ENCODE data around the gene CTDSPL.

Gene CTDSPL

GRCh38 chr3:38004415-38005075 is 142.9 kb downstream of the CTDSPL start:
- Histone ChIP-seq H3K27me3 (ENCODE audit: control insufficient read depth in 3 of 3, insufficient read depth in 3 of 3, low read depth in 1 of 3, low read length in 3 of 3) (peaks cover 0 to 10% (median 0%) of the 10 kb centered on the region in 3 experiments), H4K91ac (ENCODE audit: low read depth, low read length, poor library complexity) (peak overlapping the region; percentile 0), H3K4me3 (ENCODE audit: low read length in 2 of 2) (peak overlapping the region in 1 of 2 donors; percentile 21), H3K4me1 (ENCODE audit: control insufficient read depth in 2 of 2, insufficient read depth in 1 of 2, low read depth in 1 of 2, low read length in 2 of 2) (peaks cover 13 to 18% of the 10 kb centered on the region in 2 donors), H3K23ac (ENCODE audit: low read depth, low read length, poor library complexity) (peak overlapping the region; percentile 76), H2BK12ac (ENCODE audit: low read length) (peak overlapping the region; percentile 30), H3K14ac (ENCODE audit: low read length) (peak overlapping the region; percentile 3), H2BK5ac (ENCODE audit: low read length) (no peak overlapping the region), H3K36me3 (replicated peaks in 1 of 2; ENCODE audit: control insufficient read depth in 2 of 2, insufficient read depth in 2 of 2, low read length in 2 of 2) (peaks cover 36 to 45% of the 10 kb centered on the region in 2 donors), H3K79me1 (ENCODE audit: low read depth, low read length) (no peaks in the 10 kb centered on the region), H3K27ac (replicated peaks; ENCODE audit: low read length) (no peak overlapping the region), H3K4me2 (ENCODE audit: insufficient read depth, low read length, poor library complexity, severe bottlenecking) (no peak overlapping the region), H3K9me3 (replicated peaks in 1 of 2; ENCODE audit: control insufficient read depth in 2 of 2, insufficient read depth in 1 of 2, low read depth in 1 of 2, low read length in 2 of 2) (no peaks in the 10 kb centered on the region), H2AK5ac (ENCODE audit: low read depth, low read length) (peak overlapping the region; percentile 20), H2BK120ac (ENCODE audit: low read depth, low read length) (no peak overlapping the region), H3K9ac (ENCODE audit: low read depth, low read length, poor library complexity) (peak overlapping the region; percentile 60), H2BK15ac (ENCODE audit: low read length) (peak overlapping the region; percentile 86), H2AFZ (ENCODE audit: low read length) (no peak overlapping the region), H3K4ac (ENCODE audit: low read length) (no peak overlapping the region), H4K8ac (ENCODE audit: low read depth, low read length) (no peak overlapping the region), H3K18ac (ENCODE audit: low read length) (no peak overlapping the region)
- WGBS, 2 donors (ENCODE audit: extremely low coverage in 2 of 2, insufficient read length in 2 of 2, insufficient replicate concordance in 1 of 2): no CpG with 5 or more reads among the region's 14 CpGs
- DNase-seq (ENCODE audit: low spot score): no peak

- Histone ChIP-seq H3K27ac (replicated peaks; ENCODE audit: low read length) (no peak overlapping the region), H2BK120ac (ENCODE audit: low read depth, low read length) (no peak overlapping the region), H3K4me1 (ENCODE audit: control insufficient read depth in 2 of 2, insufficient read depth in 1 of 2, low read depth in 1 of 2, low read length in 2 of 2) (peaks cover 13 to 16% of the 10 kb centered on the region in 2 donors), H2AFZ (ENCODE audit: low read length) (no peak overlapping the region), H3K27me3 (ENCODE audit: control insufficient read depth in 3 of 3, insufficient read depth in 3 of 3, low read depth in 1 of 3, low read length in 3 of 3) (peaks cover 0 to 2% (median 0%) of the 10 kb centered on the region in 3 experiments), H3K23ac (ENCODE audit: low read depth, low read length, poor library complexity) (peak overlapping the region; percentile 76), H3K36me3 (replicated peaks in 1 of 2; ENCODE audit: control insufficient read depth in 2 of 2, insufficient read depth in 2 of 2, low read length in 2 of 2) (peaks cover 42 to 53% of the 10 kb centered on the region in 2 donors), H2AK5ac (ENCODE audit: low read depth, low read length) (peak overlapping the region; percentile 34), H4K91ac (ENCODE audit: low read depth, low read length, poor library complexity) (peak overlapping the region; percentile 0), H3K4me2 (ENCODE audit: insufficient read depth, low read length, poor library complexity, severe bottlenecking) (no peak overlapping the region), H3K9ac (ENCODE audit: low read depth, low read length, poor library complexity) (peak overlapping the region; percentile 60), H3K79me1 (ENCODE audit: low read depth, low read length) (no peaks in the 10 kb centered on the region), H2BK15ac (ENCODE audit: low read length) (no peak overlapping the region), H3K4me3 (ENCODE audit: low read length in 2 of 2) (no peak overlapping the region), H4K8ac (ENCODE audit: low read depth, low read length) (no peak overlapping the region), H2BK5ac (ENCODE audit: low read length) (peak overlapping the region; percentile 21), H3K4ac (ENCODE audit: low read length) (no peak overlapping the region), H2BK12ac (ENCODE audit: low read length) (no peak overlapping the region), H3K18ac (ENCODE audit: low read length) (no peak overlapping the region), H3K9me3 (replicated peaks in 1 of 2; ENCODE audit: control insufficient read depth in 2 of 2, insufficient read depth in 1 of 2, low read depth in 1 of 2, low read length in 2 of 2) (no peaks in the 10 kb centered on the region), H3K14ac (ENCODE audit: low read length) (peak overlapping the region; percentile 3)
- no CpG with 5 or more reads among the region's 15 CpGs for WGBS, 2 donors (ENCODE audit: extremely low coverage in 2 of 2, insufficient read length in 2 of 2, insufficient replicate concordance in 1 of 2)
- no peak for DNase-seq (ENCODE audit: low spot score)
Measured at GRCh38 chr3:38005076-38006020, 143.7 kb downstream of the CTDSPL start.

- H3K23ac ChIP-seq (ENCODE audit: low read depth, low read length, poor library complexity): peak overlapping the region; percentile 53
- WGBS, 2 donors (ENCODE audit: extremely low coverage in 2 of 2, insufficient read length in 2 of 2, insufficient replicate concordance in 1 of 2): no CpG with 5 or more reads among the region's 5 CpGs
Measured at GRCh38 chr3:38006031-38006430, 144.4 kb downstream of the CTDSPL start.

More at GRCh38 chr3:38006031-38006430, 144.4 kb downstream of the CTDSPL start:
- no peak overlapping the region for H3K14ac ChIP-seq (ENCODE audit: low read length)
- no peak overlapping the region for H3K4me3 ChIP-seq (ENCODE audit: low read length in 2 of 2)
- no peak overlapping the region for H2BK15ac ChIP-seq (ENCODE audit: low read length)
- H2BK5ac ChIP-seq (ENCODE audit: low read length): peak overlapping the region; percentile 21
- no peak overlapping the region for H3K9ac ChIP-seq (ENCODE audit: low read depth, low read length, poor library complexity)
- no peak overlapping the region for H2BK12ac ChIP-seq (ENCODE audit: low read length)
- H2AFZ ChIP-seq (ENCODE audit: low read length): no peak overlapping the region
- no peaks in the 10 kb centered on the region for H3K27me3 ChIP-seq (ENCODE audit: control insufficient read depth in 3 of 3, insufficient read depth in 3 of 3, low read depth in 1 of 3, low read length in 3 of 3)
- peaks cover 44 to 60% of the 10 kb centered on the region in 2 donors for H3K36me3 ChIP-seq (replicated peaks in 1 of 2; ENCODE audit: control insufficient read depth in 2 of 2, insufficient read depth in 2 of 2, low read length in 2 of 2)
- H4K8ac ChIP-seq (ENCODE audit: low read depth, low read length): no peak overlapping the region
- DNase-seq (ENCODE audit: low spot score): no peak
- H3K18ac ChIP-seq (ENCODE audit: low read length): no peak overlapping the region
- H2AK5ac ChIP-seq (ENCODE audit: low read depth, low read length): peak overlapping the region; percentile 78
- H3K9me3 ChIP-seq (replicated peaks in 1 of 2; ENCODE audit: control insufficient read depth in 2 of 2, insufficient read depth in 1 of 2, low read depth in 1 of 2, low read length in 2 of 2): no peaks in the 10 kb centered on the region
- no peak overlapping the region for H3K4ac ChIP-seq (ENCODE audit: low read length)
- no peak overlapping the region for H3K27ac ChIP-seq (replicated peaks; ENCODE audit: low read length)
- no peak overlapping the region for H4K91ac ChIP-seq (ENCODE audit: low read depth, low read length, poor library complexity)
- H3K79me1 ChIP-seq (ENCODE audit: low read depth, low read length): no peaks in the 10 kb centered on the region
- peaks cover 9 to 13% of the 10 kb centered on the region in 2 donors for H3K4me1 ChIP-seq (ENCODE audit: control insufficient read depth in 2 of 2, insufficient read depth in 1 of 2, low read depth in 1 of 2, low read length in 2 of 2)
- H2BK120ac ChIP-seq (ENCODE audit: low read depth, low read length): no peak overlapping the region
- no peak overlapping the region for H3K4me2 ChIP-seq (ENCODE audit: insufficient read depth, low read length, poor library complexity, severe bottlenecking)

All from neuronal stem cell (in vitro differentiated cells).